Smooth muscle cell (in vitro differentiated cells): Measurements from ENCODE around the gene SAV1. TPM values are rescaled to one million over a fixed set of nuclear protein-coding genes. Genes with fewer than 3 reads are reported as not detected.
"Not testable (repeated sequence)": the region's sequence is repeated elsewhere in the genome, so short reads cannot be mapped to it uniquely, and the experiment has no call there.

ENCODE experiments used
- DNase-seq: peaks from one replicate; lab custom pipeline; 2025; ENCODE audit not compliant: unreplicated experiment; lab: John Stamatoyannopoulos, UW
- H2AFZ ChIP-seq: fragments of 200-600 bp; sonication (generic); 2 replicates; pipeline ENCODE4 v1.6.0; 2016; ENCODE audit warnings: antibody characterized with exemption, low read depth, mild to moderate bottlenecking
- H3F3A ChIP-seq: fragments of 200-600 bp; sonication (generic); 2 replicates; pipeline ENCODE4 v1.6.0; 2017; ENCODE audit warnings: antibody characterized with exemption, low read depth
- H3K27ac ChIP-seq: fragments of 200-600 bp; sonication (generic); 2 replicates; pipeline ENCODE4 v1.5.1; 2016; ENCODE audit warnings: low read depth, mild to moderate bottlenecking
- H3K27me3 ChIP-seq: fragments of 200-600 bp; sonication (generic); 2 replicates; pipeline ENCODE4 v1.6.1; 2016; ENCODE audit warnings: low read depth, mild to moderate bottlenecking
- H3K36me3 ChIP-seq: fragments of 200-600 bp; sonication (generic); 2 replicates; pipeline ENCODE4 v1.5.1; 2016; ENCODE audit warnings: low read depth
- H3K4me1 ChIP-seq: fragments of 200-600 bp; sonication (generic); 2 replicates; pipeline ENCODE4 v1.5.1; 2016; ENCODE audit warnings: low read depth
- H3K4me2 ChIP-seq: fragments of 200-600 bp; sonication (generic); 2 replicates; pipeline ENCODE4 v1.6.0; 2016; ENCODE audit warnings: mild to moderate bottlenecking
- H3K4me3 ChIP-seq: fragments of 200-600 bp; sonication (generic); 2 replicates; pipeline ENCODE4 v1.5.1; 2016; ENCODE audit warnings: mild to moderate bottlenecking
- H3K79me2 ChIP-seq: fragments of 200-600 bp; sonication (generic); 2 replicates; pipeline ENCODE4 v1.6.0; 2016; ENCODE audit warnings: low read depth, mild to moderate bottlenecking
- H3K9ac ChIP-seq: fragments of 200-600 bp; sonication (generic); 2 replicates; pipeline ENCODE4 v1.6.0; 2016; ENCODE audit warnings: low read depth
- H3K9me3 ChIP-seq: fragments of 200-600 bp; sonication (generic); replicated peaks from 2 replicates; pipeline ENCODE4 v1.5.1; 2016; ENCODE audit warnings: low read depth
- H4K20me1 ChIP-seq: fragments of 200-600 bp; sonication (generic); 2 replicates; pipeline ENCODE4 v1.6.0; 2016; ENCODE audit warnings: low read depth
- WGBS: methylation state at CpG from one replicate; pipeline ENCODE4 v1.1.7; 2016; ENCODE audit warnings: low lambda C conversion rate; 5-methylcytosine and 5-hydroxymethylcytosine counted together
- polyA plus RNA-seq: library from polyadenylated mRNA; unstranded; fragments of >200 nt; fragmentation: Nextera tagmentation; extraction: Ambion mirVana; gene quantifications from 2 replicates; pipeline ENCODE4 v1.2.1, GENCODE V29; 2016
- total RNA-seq: library from RNA; depleted of rRNA; stranded (reverse); fragments of >200 nt; gene quantifications from 2 replicates; pipeline ENCODE4 v1.2.3, GENCODE V29; 2014
- TF ChIP-seq, protein P1 (sequence below): fragments of 200-600 bp; sonication (generic); IDR thresholded peaks from 2 replicates; pipeline ENCODE4 v1.5.1; 2017; ENCODE audit warnings: borderline replicate concordance, mild to moderate bottlenecking, antibody characterized with exemption; ENCODE audit not compliant: insufficient read depth, poor library complexity, severe bottlenecking

The SAV1 gene
- total and polyA plus RNA-seq, 2 experiments from 2014 or later = 17.7 to 24.8 TPM

DNA sequence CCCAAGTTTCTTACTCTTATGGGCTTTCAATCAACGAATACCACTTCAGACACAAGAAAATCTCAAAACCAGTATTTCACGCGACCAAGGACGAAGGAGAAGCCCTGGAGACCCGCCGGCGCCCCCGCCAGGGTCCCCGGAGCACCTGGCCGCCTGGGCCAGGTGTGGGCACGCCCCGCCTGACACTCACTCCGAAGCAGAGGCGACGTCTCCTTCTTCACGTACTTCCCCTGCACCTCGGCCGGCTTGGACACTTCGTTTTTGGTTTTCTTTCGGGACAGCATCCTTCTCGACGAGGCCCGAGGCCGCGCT lies 466 bp downstream of the SAV1 start:
- 0% methylated on average over 23 of the region's 25 CpGs for WGBS
- Histone ChIP-seq H3K79me2 (peaks cover 38% of the 10 kb centered on the region), H2AFZ (peak overlapping the region; percentile 92)

DNA sequence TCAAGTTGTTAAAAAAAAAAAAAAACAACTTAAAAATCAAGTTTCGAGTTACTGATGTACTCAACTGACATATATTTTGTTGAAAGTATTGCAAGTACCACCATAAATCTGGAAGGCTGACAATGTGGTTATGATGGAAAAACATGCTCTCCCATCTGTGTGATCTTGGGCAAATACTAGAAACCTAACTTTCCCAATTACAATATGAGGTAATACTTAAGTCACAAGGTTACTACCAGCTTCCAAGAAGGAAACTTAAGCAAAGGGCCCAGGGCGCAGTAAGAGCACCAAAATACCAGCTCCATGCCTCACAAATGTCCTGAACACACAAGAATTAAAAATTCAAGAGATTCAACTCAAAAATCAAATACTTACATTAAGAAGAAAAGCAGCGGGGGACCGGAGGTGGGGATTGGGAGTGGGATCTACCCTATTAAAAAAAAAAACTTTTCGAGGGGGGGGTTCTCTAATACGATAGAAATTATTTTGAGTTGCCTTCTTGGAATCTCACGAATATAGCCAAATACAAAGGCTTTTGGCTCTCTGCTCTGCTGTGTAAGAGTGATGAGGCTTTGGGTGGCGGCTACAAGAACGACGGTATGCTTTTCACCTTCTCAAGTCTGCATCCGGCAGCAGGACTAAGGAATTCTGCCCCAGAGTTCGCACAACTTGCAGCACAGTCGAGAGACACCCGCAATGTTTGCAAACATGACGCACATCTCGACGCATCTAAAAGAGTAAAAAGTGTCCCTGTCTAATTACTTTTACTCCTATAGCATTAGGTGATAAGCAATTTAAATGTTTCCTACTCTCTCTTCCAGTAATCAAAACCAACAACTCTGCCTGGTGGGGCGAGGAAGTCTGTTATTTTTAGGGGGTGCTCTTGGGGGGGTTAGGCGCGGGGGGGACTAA lies 1.1 kb downstream of the SAV1 start:
- peaks cover 20% of the 10 kb centered on the region for H4K20me1 ChIP-seq
- DNase-seq = no peak
- H3K27ac ChIP-seq = peak overlapping the region; percentile 78
- H3K79me2 ChIP-seq = peaks cover 42% of the 10 kb centered on the region
- TF ChIP-seq, protein P1, sequence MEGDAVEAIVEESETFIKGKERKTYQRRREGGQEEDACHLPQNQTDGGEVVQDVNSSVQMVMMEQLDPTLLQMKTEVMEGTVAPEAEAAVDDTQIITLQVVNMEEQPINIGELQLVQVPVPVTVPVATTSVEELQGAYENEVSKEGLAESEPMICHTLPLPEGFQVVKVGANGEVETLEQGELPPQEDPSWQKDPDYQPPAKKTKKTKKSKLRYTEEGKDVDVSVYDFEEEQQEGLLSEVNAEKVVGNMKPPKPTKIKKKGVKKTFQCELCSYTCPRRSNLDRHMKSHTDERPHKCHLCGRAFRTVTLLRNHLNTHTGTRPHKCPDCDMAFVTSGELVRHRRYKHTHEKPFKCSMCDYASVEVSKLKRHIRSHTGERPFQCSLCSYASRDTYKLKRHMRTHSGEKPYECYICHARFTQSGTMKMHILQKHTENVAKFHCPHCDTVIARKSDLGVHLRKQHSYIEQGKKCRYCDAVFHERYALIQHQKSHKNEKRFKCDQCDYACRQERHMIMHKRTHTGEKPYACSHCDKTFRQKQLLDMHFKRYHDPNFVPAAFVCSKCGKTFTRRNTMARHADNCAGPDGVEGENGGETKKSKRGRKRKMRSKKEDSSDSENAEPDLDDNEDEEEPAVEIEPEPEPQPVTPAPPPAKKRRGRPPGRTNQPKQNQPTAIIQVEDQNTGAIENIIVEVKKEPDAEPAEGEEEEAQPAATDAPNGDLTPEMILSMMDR = no peak
- H3K4me2 ChIP-seq = peak overlapping the region; percentile 89
- peak overlapping the region; percentile 92 for H2AFZ ChIP-seq
- H3K4me3 ChIP-seq = peak overlapping the region; percentile 95
- H3F3A ChIP-seq = peaks cover 5% of the 10 kb centered on the region
- no peaks in the 10 kb centered on the region for H3K36me3 ChIP-seq
- 3% methylated on average over 20 of the region's 20 CpGs for WGBS
- peaks cover 22% of the 10 kb centered on the region for H3K4me1 ChIP-seq
- no peaks in the 10 kb centered on the region for H3K9me3 ChIP-seq
- H3K27me3 ChIP-seq = no peaks in the 10 kb centered on the region
- peak overlapping the region; percentile 92 for H3K9ac ChIP-seq

More for the DNA sequence above, 466 bp downstream of the SAV1 start:
- H3K4me1 ChIP-seq = peaks cover 22% of the 10 kb centered on the region
- peaks cover 5% of the 10 kb centered on the region for H3F3A ChIP-seq
- TF ChIP-seq, protein P1 = no peak
- peak overlapping the region; percentile 78 for H3K27ac ChIP-seq
- H3K9me3 ChIP-seq = no peaks in the 10 kb centered on the region
- no peaks in the 10 kb centered on the region for H3K36me3 ChIP-seq
- H3K9ac ChIP-seq = peak overlapping the region; percentile 92
- H3K4me2 ChIP-seq = peak overlapping the region; percentile 89
- H3K4me3 ChIP-seq = peak overlapping the region; percentile 95
- DNase-seq = no peak
- no peaks in the 10 kb centered on the region for H3K27me3 ChIP-seq
- peaks cover 20% of the 10 kb centered on the region for H4K20me1 ChIP-seq

DNA sequence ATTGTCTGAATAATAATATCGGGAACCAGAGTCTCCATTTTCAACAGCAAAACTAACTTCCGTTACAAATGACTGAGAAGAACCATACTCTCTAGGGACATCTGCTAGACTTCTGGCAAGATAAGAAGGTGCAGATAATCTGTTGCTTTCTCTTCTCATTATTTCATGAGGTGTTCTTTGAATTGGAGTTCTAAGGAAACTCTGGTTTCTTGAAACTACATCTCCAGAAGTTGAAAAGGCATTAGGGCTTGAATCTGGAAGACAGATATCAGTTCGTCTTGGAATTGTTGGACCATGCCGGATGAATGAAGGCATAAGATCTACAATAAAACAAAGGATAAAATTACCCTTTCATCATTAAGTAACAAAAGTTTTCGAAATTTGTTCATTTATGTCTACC lies 2.8 kb downstream of the SAV1 start:
- 78% methylated on average over 5 of the region's 5 CpGs for WGBS
- Histone ChIP-seq H3K4me2 (peak overlapping the region; percentile 89), H3K4me1 (peaks cover 22% of the 10 kb centered on the region), H3K79me2 (peaks cover 45% of the 10 kb centered on the region), H4K20me1 (peaks cover 20% of the 10 kb centered on the region)
- not testable (repeated sequence) for H3K27ac ChIP-seq, H2AFZ ChIP-seq, H3K36me3 ChIP-seq, DNase-seq, H3K9me3 ChIP-seq, H3K9ac ChIP-seq, H3F3A ChIP-seq, H3K4me3 ChIP-seq, H3K27me3 ChIP-seq

DNA sequence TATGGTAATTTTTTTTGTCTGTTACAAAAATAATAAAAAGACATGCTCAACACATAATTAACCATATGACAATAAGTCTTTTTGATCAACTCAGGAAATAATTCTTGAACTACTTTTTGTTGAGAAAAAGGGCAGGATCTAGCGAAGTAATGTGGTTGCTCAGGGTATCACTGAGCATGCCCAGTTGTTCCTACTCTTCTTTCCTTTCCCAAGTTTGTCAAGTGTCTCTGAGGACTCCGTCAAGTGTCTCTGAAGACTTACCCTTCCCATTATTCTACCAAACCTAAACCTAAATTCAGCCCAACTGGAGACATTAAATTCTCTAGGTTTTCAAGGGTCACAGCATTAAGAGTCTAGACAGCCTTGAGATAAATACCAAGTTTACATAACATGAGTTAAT lies 3.5 kb downstream of the SAV1 start:
- DNase-seq, H3K4me3 ChIP-seq, H3K36me3 ChIP-seq, H2AFZ ChIP-seq, H3K27me3 ChIP-seq, H3K9me3 ChIP-seq, H3K4me2 ChIP-seq, H3K27ac ChIP-seq, H3K9ac ChIP-seq, H3F3A ChIP-seq: not testable (repeated sequence)
- H3K4me1 ChIP-seq = peaks cover 16% of the 10 kb centered on the region
- H3K79me2 ChIP-seq = peaks cover 51% of the 10 kb centered on the region
- WGBS = 95% methylated on average over 2 of the region's 2 CpGs
- H4K20me1 ChIP-seq = peaks cover 20% of the 10 kb centered on the region
